CD14-positive monocyte (primary cell): ENCODE results near the gene PAAF1. TPM values are rescaled to one million over a fixed set of nuclear protein-coding genes. Genes with fewer than 3 reads are reported as not detected.
A peak's percentile ranks its signal among the peaks of the same experiment; 100 is the strongest.

ENCODE experiments used
- DNase-seq, 3 donors: peaks; one replicate each; pipeline ENCODE4 v3.0.0-alpha.2; 2011 to 2022
- H2AFZ ChIP-seq: 2 replicates; pipeline ENCODE4 v1.6.0; 2012; ENCODE audit warnings: mild to moderate bottlenecking, low read depth, low read length, inconsistent platforms; ENCODE audit not compliant: insufficient read depth, poor library complexity, severe bottlenecking
- H3K27ac ChIP-seq, 2 donors: 1 replicate in 1 of 2; 2 replicates in 1 of 2; pipeline ENCODE4 v1.5.1; 2012 to 2013; ENCODE audit warnings: low read length in 2 of 2, control low read depth in 1 of 2, inconsistent platforms in 1 of 2, low read depth in 1 of 2, mild to moderate bottlenecking in 1 of 2
- H3K27me3 ChIP-seq, 2 donors: one replicate each; pipeline versions ENCODE4 v1.6.0 to v1.6.1; 2011 to 2013; ENCODE audit warnings: low read length in 2 of 2; ENCODE audit not compliant: control insufficient read depth in 2 of 2, insufficient read depth in 2 of 2
- H3K36me3 ChIP-seq, 2 donors: replicated peaks in 1 of 2; 1 replicate in 1 of 2; 2 replicates in 1 of 2; pipeline versions ENCODE4 v1.5.1 to v1.6.1; 2012 to 2013; ENCODE audit warnings: low read length in 2 of 2, control low read depth in 1 of 2, inconsistent platforms in 1 of 2, mild to moderate bottlenecking in 1 of 2; ENCODE audit not compliant: insufficient read depth in 2 of 2, control insufficient read depth in 1 of 2
- H3K4me1 ChIP-seq, 2 donors: 1 replicate in 1 of 2; 2 replicates in 1 of 2; pipeline versions ENCODE4 v1.5.1 to v1.6.1; 2012 to 2013; ENCODE audit warnings: low read length in 2 of 2, control low read depth in 1 of 2, inconsistent platforms in 1 of 2, mild to moderate bottlenecking in 1 of 2, moderate library complexity in 1 of 2; ENCODE audit not compliant: insufficient read depth in 2 of 2, control insufficient read depth in 1 of 2
- H3K4me2 ChIP-seq: replicated peaks from 2 replicates; pipeline ENCODE3; 2012; ENCODE audit warnings: low read length, moderate library complexity, mild to moderate bottlenecking; ENCODE audit not compliant: poor library complexity, severe bottlenecking; ENCODE audit errors: extremely low read depth
- H3K4me3 ChIP-seq, 3 experiments: fragments of 200-600 bp in 1 of 3; sonication (generic) in 1 of 3; replicated peaks in 1 of 3; 1 replicate in 2 of 3; 2 replicates in 1 of 3; pipeline ENCODE4 v1.5.1; 2011 to 2013; ENCODE audit warnings: low read length in 3 of 3, mild to moderate bottlenecking in 3 of 3, control low read depth in 2 of 3, low read depth in 2 of 3, inconsistent platforms in 1 of 3, moderate library complexity in 1 of 3
- H3K79me2 ChIP-seq: 2 replicates; pipeline ENCODE4 v1.6.0; 2012; ENCODE audit warnings: mild to moderate bottlenecking, control low read depth, inconsistent platforms, low read length, moderate library complexity; ENCODE audit not compliant: insufficient read depth
- H3K9ac ChIP-seq: 2 replicates; pipeline ENCODE4 v1.6.0; 2017; ENCODE audit warnings: low read length, mild to moderate bottlenecking; ENCODE audit not compliant: insufficient read depth, poor library complexity, severe bottlenecking
- H3K9me3 ChIP-seq, 2 donors: replicated peaks in 1 of 2; 1 replicate in 1 of 2; 2 replicates in 1 of 2; pipeline versions ENCODE4 v1.5.1 to v1.6.1; 2012 to 2013; ENCODE audit warnings: low read length in 2 of 2, control low read depth in 1 of 2; ENCODE audit not compliant: control insufficient read depth in 1 of 2, insufficient read depth in 1 of 2
- H4K20me1 ChIP-seq: 2 replicates; pipeline ENCODE4 v1.6.0; 2012; ENCODE audit warnings: mild to moderate bottlenecking, low read length, control low read depth, moderate library complexity; ENCODE audit not compliant: insufficient read depth
- H3K27ac Mint-ChIP-seq, 7 donors: one replicate each; pipeline ENCODE4 v1.8.0; 2020; ENCODE audit warnings: mild to moderate bottlenecking in 7 of 7, mixed read lengths in 7 of 7, moderate library complexity in 6 of 7, inconsistent platforms in 2 of 7
- H3K27me3 Mint-ChIP-seq, 3 donors: one replicate each; pipeline ENCODE4 v1.8.0; 2021 to 2022; ENCODE audit warnings: low read depth in 3 of 3, mild to moderate bottlenecking in 3 of 3, mixed read lengths in 3 of 3, moderate library complexity in 3 of 3, inconsistent platforms in 1 of 3
- H3K36me3 Mint-ChIP-seq, 2 donors: one replicate each; pipeline ENCODE4 v1.8.0; 2020; ENCODE audit warnings: mixed read lengths in 2 of 2, inconsistent platforms in 1 of 2, mild to moderate bottlenecking in 1 of 2
- H3K4me1 Mint-ChIP-seq: one replicate; pipeline ENCODE4 v1.8.0; 2020; ENCODE audit warnings: mild to moderate bottlenecking, mixed read lengths
- H3K4me3 Mint-ChIP-seq, 2 donors: one replicate each; pipeline ENCODE4 v1.8.0; 2020; ENCODE audit warnings: mild to moderate bottlenecking in 2 of 2, mixed read lengths in 2 of 2, moderate library complexity in 1 of 2
- H3K9me3 Mint-ChIP-seq, 7 donors: one replicate each; pipeline ENCODE4 v1.8.0; 2020 to 2022; ENCODE audit warnings: mixed read lengths in 7 of 7, mild to moderate bottlenecking in 6 of 7, moderate library complexity in 6 of 7, inconsistent platforms in 2 of 7
- WGBS: methylation state at CpG from one replicate; pipeline ENCODE4 v1.1.5; 2013; ENCODE audit warnings: missing lambda C conversion rate; ENCODE audit not compliant: insufficient coverage; 5-methylcytosine and 5-hydroxymethylcytosine counted together
- intact Hi-C, 2 donors: fragments of 100-400 bp; cut with micrococcal nuclease; formaldehyde crosslinking; loops; one replicate each; pipeline versions ENCODE4 v1.15.0 to v1.15.1; 2023
- polyA plus RNA-seq, 3 donors: library from polyadenylated mRNA; depleted of rRNA in 1 of 3; unstranded in 2 of 3; stranded (reverse) in 1 of 3; fragments of 300-500 nt in 2 of 3; fragments of >200 nt in 1 of 3; fragmentation: Illumina TruSeq in 2 of 3; gene quantifications; 1 replicate in 2 of 3; 2 replicates in 1 of 3; pipeline ENCODE4 v1.2.3, GENCODE V29; 2012 to 2021
- TF ChIP-seq, protein P1 (sequence below): fragments of 200-600 bp; IDR thresholded peaks from one replicate; pipeline ENCODE4 v1.8.0; 2022; ENCODE audit warnings: antibody characterized with exemption, mild to moderate bottlenecking

PAAF1 gene
- polyA plus RNA-seq, 3 donors: 12.0 to 13.7 (median 12.9) TPM

GRCh38 chr11:73921180-73921579, 44.4 kb downstream of the PAAF1 start:
- peaks cover 17 to 18% of the 10 kb centered on the region in 2 donors for H3K4me1 ChIP-seq
- H3K27me3 ChIP-seq: no peaks in the 10 kb centered on the region
- intact Hi-C loops: no loop called here
- H3K4me2 ChIP-seq: no peak overlapping the region
- H3K27ac ChIP-seq: no peak overlapping the region
- H3K4me3 ChIP-seq: no peak overlapping the region
- H3K9ac ChIP-seq: no peak overlapping the region
- peaks cover 0 to 1% (median 0%) of the 10 kb centered on the region in 3 donors for H3K27me3 Mint-ChIP-seq
- no peak for DNase-seq
- no peak overlapping the region for H2AFZ ChIP-seq
- TF ChIP-seq, protein P1, sequence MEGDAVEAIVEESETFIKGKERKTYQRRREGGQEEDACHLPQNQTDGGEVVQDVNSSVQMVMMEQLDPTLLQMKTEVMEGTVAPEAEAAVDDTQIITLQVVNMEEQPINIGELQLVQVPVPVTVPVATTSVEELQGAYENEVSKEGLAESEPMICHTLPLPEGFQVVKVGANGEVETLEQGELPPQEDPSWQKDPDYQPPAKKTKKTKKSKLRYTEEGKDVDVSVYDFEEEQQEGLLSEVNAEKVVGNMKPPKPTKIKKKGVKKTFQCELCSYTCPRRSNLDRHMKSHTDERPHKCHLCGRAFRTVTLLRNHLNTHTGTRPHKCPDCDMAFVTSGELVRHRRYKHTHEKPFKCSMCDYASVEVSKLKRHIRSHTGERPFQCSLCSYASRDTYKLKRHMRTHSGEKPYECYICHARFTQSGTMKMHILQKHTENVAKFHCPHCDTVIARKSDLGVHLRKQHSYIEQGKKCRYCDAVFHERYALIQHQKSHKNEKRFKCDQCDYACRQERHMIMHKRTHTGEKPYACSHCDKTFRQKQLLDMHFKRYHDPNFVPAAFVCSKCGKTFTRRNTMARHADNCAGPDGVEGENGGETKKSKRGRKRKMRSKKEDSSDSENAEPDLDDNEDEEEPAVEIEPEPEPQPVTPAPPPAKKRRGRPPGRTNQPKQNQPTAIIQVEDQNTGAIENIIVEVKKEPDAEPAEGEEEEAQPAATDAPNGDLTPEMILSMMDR: no peak
- H3K9me3 ChIP-seq: no peaks in the 10 kb centered on the region
- H3K36me3 Mint-ChIP-seq: peaks cover 47 to 67% of the 10 kb centered on the region in 2 donors
- peak overlapping the region in 1 of 7 donors; percentile 35 for H3K27ac Mint-ChIP-seq
- H3K4me1 Mint-ChIP-seq: peaks cover 15% of the 10 kb centered on the region
- H4K20me1 ChIP-seq: no peaks in the 10 kb centered on the region
- H3K9me3 Mint-ChIP-seq: no peaks in the 10 kb centered on the region
- 90% methylated on average over 2 of the region's 4 CpGs for WGBS
- peaks cover 18 to 51% of the 10 kb centered on the region in 2 donors for H3K36me3 ChIP-seq
- no peak overlapping the region for H3K4me3 Mint-ChIP-seq
- H3K79me2 ChIP-seq: no peaks in the 10 kb centered on the region

DNA sequence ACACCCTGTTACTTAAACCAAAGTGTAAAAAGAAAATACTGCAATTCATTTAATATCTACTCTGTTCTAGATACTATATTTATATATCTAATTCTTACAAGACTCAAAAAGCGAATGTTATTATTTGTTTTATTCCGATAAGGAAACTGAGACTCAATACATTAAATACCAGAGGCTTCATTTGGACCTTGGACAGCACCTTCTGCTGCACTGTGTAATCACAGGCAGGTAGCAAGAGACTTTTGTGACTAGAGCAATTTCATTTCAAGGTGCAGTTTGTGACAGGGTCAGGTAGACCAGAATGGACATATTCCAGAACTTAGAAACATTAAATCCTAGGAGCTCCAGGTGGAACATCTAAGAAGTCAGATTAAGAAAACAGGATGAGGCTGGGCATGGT, 52.6 kb downstream of the PAAF1 start:
- H3K4me2 ChIP-seq: no peak overlapping the region
- Mint-ChIP-seq H3K4me3 (no peak overlapping the region), H3K36me3 (peaks cover 57 to 67% of the 10 kb centered on the region in 2 donors), H3K27me3 (no peaks in the 10 kb centered on the region), H3K4me1 (no peaks in the 10 kb centered on the region), H3K27ac (peak overlapping the region in 1 of 7 donors; percentile 38), H3K9me3 (no peaks in the 10 kb centered on the region)
- H3K27ac ChIP-seq: no peak overlapping the region
- TF ChIP-seq, protein P1: no peak
- H4K20me1 ChIP-seq: no peaks in the 10 kb centered on the region
- no peaks in the 10 kb centered on the region for H3K27me3 ChIP-seq
- no peaks in the 10 kb centered on the region for H3K9me3 ChIP-seq
- intact Hi-C loops: no loop called here
- H3K4me1 ChIP-seq: no peaks in the 10 kb centered on the region
- H3K79me2 ChIP-seq: no peaks in the 10 kb centered on the region
- WGBS: no CpG with 5 or more reads among the region's 2 CpGs
- no peak overlapping the region for H3K4me3 ChIP-seq
- no peak overlapping the region for H3K9ac ChIP-seq
- H2AFZ ChIP-seq: no peak overlapping the region
- H3K36me3 ChIP-seq: peaks cover 25 to 70% of the 10 kb centered on the region in 2 donors
- no peak for DNase-seq
